ENCODE results near the gene CHAMP1. TPM values are rescaled to one million over a fixed set of nuclear protein-coding genes. Genes with fewer than 3 reads are reported as not detected.
A peak's percentile ranks its signal among the peaks of the same experiment; 100 is the strongest.

Gene CHAMP1
- polyA plus RNA-seq, 1 of the 3 experiments (the other 2 are of a cell fraction): 28.6 TPM

DNA sequence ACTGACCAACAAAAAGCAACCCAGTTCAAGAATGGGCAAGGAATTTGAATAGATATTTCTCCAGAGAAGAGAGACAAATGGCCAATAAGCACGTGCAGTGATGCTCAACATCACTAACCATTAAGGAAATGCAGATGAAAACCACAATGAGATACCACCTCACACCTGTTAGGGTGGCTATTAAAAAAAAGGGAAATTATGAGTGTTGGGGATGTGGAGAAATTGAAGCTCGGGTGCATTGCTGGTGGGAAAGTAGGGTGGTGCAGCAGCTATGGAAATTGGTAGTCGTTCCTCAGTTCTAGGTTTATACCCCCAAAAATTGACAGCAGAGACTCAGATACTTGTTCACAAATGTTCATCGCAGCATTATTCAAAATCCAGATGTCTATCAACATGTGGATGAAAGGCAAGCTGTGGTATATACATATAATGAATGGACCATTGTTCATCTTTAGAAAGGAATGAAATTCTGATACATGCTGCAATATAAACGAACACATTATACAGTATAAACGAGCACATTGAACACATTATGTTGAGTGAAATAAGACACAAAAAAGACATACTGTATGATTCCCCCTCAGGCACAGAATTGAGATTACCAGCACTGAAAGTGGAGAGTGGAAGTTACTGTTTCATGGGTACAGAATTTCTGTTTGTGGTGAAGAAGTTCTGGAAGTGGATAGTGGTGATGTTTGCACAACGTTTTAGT lies 927 bp downstream of the CHAMP1 start:
- no peaks in the 10 kb centered on the region for H3K9me2 ChIP-seq
- H3K4me2 ChIP-seq: peak overlapping the region; percentile 95
- peaks cover 31% of the 10 kb centered on the region for H3F3A ChIP-seq (replicated peaks; ENCODE audit: insufficient read depth)
- ChIA-PET POLR2A (no interaction called here), CTCF (interaction anchor here (1.1 kb wide), 1 partner anchor 23 kb away, joined by 3 read pairs; no protein-coding TSS in a partner anchor)
- peak overlapping the region; percentile 74 to 85 for H3K4me3 ChIP-seq (ENCODE audit: low read depth in 2 of 2, low read length in 1 of 2)
- H3K27me3 ChIP-seq (ENCODE audit: insufficient read depth): no peaks in the 10 kb centered on the region
- DNase-seq: no peak
- peaks cover 10 to 26% of the 10 kb centered on the region in 2 experiments; a peak in 3 of 4 replicates for H3K4me1 ChIP-seq (ENCODE audit: control insufficient read depth in 1 of 2, insufficient read depth in 2 of 2, low read depth in 1 of 2, low read length in 1 of 2)
- peaks cover 50% of the 10 kb centered on the region for H4K20me1 ChIP-seq (ENCODE audit: insufficient read depth)
- peaks cover 56% of the 10 kb centered on the region for H3K79me2 ChIP-seq (ENCODE audit: insufficient read depth)
- peak overlapping the region; percentile 92 for H3K9ac ChIP-seq
- peak overlapping the region; percentile 86 to 88 for H3K27ac ChIP-seq (ENCODE audit: low read depth in 2 of 2, low read length in 1 of 2)
- peak overlapping the region; percentile 21; the same call in 1 of the 2 replicates for H2AFZ ChIP-seq (ENCODE audit: low read depth)
- WGBS (ENCODE audit: low lambda C conversion rate): 6% methylated on average over 7 of the region's 7 CpGs
- H3K9me3 ChIP-seq: no peaks in the 10 kb centered on the region
- peaks cover 0 to 8% of the 10 kb centered on the region in 2 experiments for H3K36me3 ChIP-seq (replicated peaks in 1 of 2; ENCODE audit: control insufficient read depth in 1 of 2, insufficient read depth in 2 of 2, low read length in 1 of 2)
- no peak for TF ChIP-seq TAF1 (IDR thresholded peaks at IDR 0.05; ENCODE audit: borderline replicate concordance, low read depth, low read length)
- no peak; the same call in 1 of the 2 replicates for TF ChIP-seq MAX (IDR thresholded peaks at IDR 0.05; ENCODE audit: low read depth)
- no peak for TF ChIP-seq RAD21 (IDR thresholded peaks at IDR 0.05; ENCODE audit: low read length)
- no peak for TF ChIP-seq POLR2AphosphoS5 (IDR thresholded peaks at IDR 0.05; ENCODE audit: low read depth, low read length)
- TF ChIP-seq SMC3 (IDR thresholded peaks at IDR 0.05; ENCODE audit: low read depth, low read length): no peak
- TF ChIP-seq PBX3 (IDR thresholded peaks at IDR 0.05): no peak
- no peak for TF ChIP-seq RCOR1 (IDR thresholded peaks at IDR 0.05; ENCODE audit: low read length)
- TF ChIP-seq SIN3A (IDR thresholded peaks at IDR 0.05; ENCODE audit: borderline replicate concordance, low read depth, low read length): no peak
- TF ChIP-seq GATA2 (CRISPR knock-in tag; IDR thresholded peaks at IDR 0.05): no peak
- no peak for TF ChIP-seq ELF1 (IDR thresholded peaks at IDR 0.05)
- no peak for TF ChIP-seq USF2 (IDR thresholded peaks at IDR 0.05; ENCODE audit: borderline replicate concordance, low read depth, low read length)
- TF ChIP-seq CHD2 (IDR thresholded peaks at IDR 0.05; ENCODE audit: low read length, partially characterized antibody): no peak
- TF ChIP-seq NRF1 (IDR thresholded peaks at IDR 0.05; ENCODE audit: low read depth, low read length): no peak
- no peak for TF ChIP-seq FOSL2 (IDR thresholded peaks at IDR 0.05; ENCODE audit: borderline replicate concordance, low read depth)
- TF ChIP-seq EZH2phosphoT487 (IDR thresholded peaks at IDR 0.05; ENCODE audit: borderline replicate concordance, low read depth): no peak
- TF ChIP-seq RFX5 (IDR thresholded peaks at IDR 0.05; ENCODE audit: low read length): no peak
- TF ChIP-seq TCF12 (IDR thresholded peaks at IDR 0.05): no peak
